GM21390 (cell line): ENCODE data around the gene MRPL38.
"Not testable (repeated sequence)": the region's sequence is repeated elsewhere in the genome, so short reads cannot be mapped to it uniquely, and the experiment has no call there.

Experiments
- ATAC-seq: cut with Tn5 transposase; IDR thresholded peaks from one replicate; pipeline ENCODE4 v1.9.1; 2021; ENCODE audit not compliant: unreplicated experiment

Gene MRPL38

GRCh38 chr17:75855310-75856061 is 49.2 kb downstream of the MRPL38 start, which contains the start of gene WBP2:
TSS of gene WBP2 (minus strand) at chr17:75855335. CDS start at chr17:75855297, 38 bp downstream.
- ATAC-seq = peak; percentile 79

GRCh38 chr17:75854881-75855309 is 49.8 kb downstream of the MRPL38 start:
- no peak for ATAC-seq

GRCh38 chr17:75854101-75854748 is 50.5 kb downstream of the MRPL38 start:
- no peak for ATAC-seq

GRCh38 chr17:75853433-75853832 is 51.3 kb downstream of the MRPL38 start:
- no peak for ATAC-seq

GRCh38 chr17:75851693-75851991 is 53.0 kb downstream of the MRPL38 start:
- not testable (repeated sequence) for ATAC-seq

GRCh38 chr17:75850928-75851692 is 53.6 kb downstream of the MRPL38 start:
- ATAC-seq = no peak

GRCh38 chr17:75849724-75850123 is 55.0 kb downstream of the MRPL38 start:
- ATAC-seq = no peak

GRCh38 chr17:75849279-75849646 is 55.4 kb downstream of the MRPL38 start:
- no peak for ATAC-seq
